GM23248 (cell line): ENCODE measurements around the gene WNT2B. TPM values are rescaled to one million over a fixed set of nuclear protein-coding genes. Genes with fewer than 3 reads are reported as not detected.
A peak's percentile ranks its signal among the peaks of the same experiment; 100 is the strongest.

ENCODE experiments used
- DNase-seq: peaks from one replicate; pipeline ENCODE4 v3.0.0-alpha.2; 2015
- H2AFZ ChIP-seq: fragments of 200-600 bp; sonication (generic); 2 replicates; pipeline ENCODE4 v1.6.1; 2016; ENCODE audit warnings: antibody characterized with exemption
- H3F3A ChIP-seq: fragments of 200-600 bp; sonication (generic); 2 replicates; pipeline ENCODE4 v1.6.1; 2016; ENCODE audit warnings: mild to moderate bottlenecking, antibody characterized with exemption, mixed run types; ENCODE audit not compliant: insufficient read depth
- H3K27ac ChIP-seq: fragments of 200-600 bp; sonication (generic); 2 replicates; pipeline ENCODE4 v1.5.1; 2016; ENCODE audit warnings: mild to moderate bottlenecking
- H3K27me3 ChIP-seq: fragments of 200-600 bp; sonication (generic); replicated peaks from 2 replicates; pipeline ENCODE4 v1.6.1; 2016; ENCODE audit warnings: mild to moderate bottlenecking; ENCODE audit not compliant: insufficient read depth
- H3K36me3 ChIP-seq: fragments of 200-600 bp; sonication (generic); 2 replicates; pipeline ENCODE4 v1.6.1; 2016; ENCODE audit warnings: low read depth, mild to moderate bottlenecking
- H3K4me1 ChIP-seq: fragments of 200-600 bp; sonication (generic); 2 replicates; pipeline ENCODE4 v1.6.1; 2016; ENCODE audit warnings: mild to moderate bottlenecking; ENCODE audit not compliant: insufficient read depth
- H3K4me2 ChIP-seq: fragments of 200-600 bp; sonication (generic); one replicate; pipeline ENCODE4 v1.6.1; 2016; ENCODE audit warnings: mild to moderate bottlenecking; ENCODE audit not compliant: unreplicated experiment
- H3K4me3 ChIP-seq: fragments of 200-600 bp; sonication (generic); 2 replicates; pipeline ENCODE4 v1.5.1; 2016; ENCODE audit warnings: mild to moderate bottlenecking
- H3K79me2 ChIP-seq: fragments of 200-600 bp; sonication (generic); 2 replicates; pipeline ENCODE4 v1.6.1; 2016; ENCODE audit warnings: mild to moderate bottlenecking; ENCODE audit not compliant: insufficient read depth
- H3K9ac ChIP-seq: fragments of 200-600 bp; sonication (generic); 2 replicates; pipeline ENCODE4 v1.6.1; 2016; ENCODE audit warnings: mild to moderate bottlenecking
- H3K9me2 ChIP-seq: fragments of 200-600 bp; sonication (generic); 2 replicates; pipeline ENCODE4 v1.6.1; 2016; ENCODE audit warnings: mixed run types, mild to moderate bottlenecking, moderate library complexity; ENCODE audit not compliant: insufficient read depth
- H3K9me3 ChIP-seq: fragments of 200-600 bp; sonication (generic); one replicate; pipeline ENCODE4 v1.6.1; 2017; ENCODE audit warnings: low read depth
- H4K20me1 ChIP-seq: fragments of 200-600 bp; sonication (generic); 2 replicates; pipeline ENCODE4 v1.6.0; 2016; ENCODE audit not compliant: insufficient read depth
- EZH2 ChIP-seq: fragments of 200-600 bp; sonication (generic); IDR thresholded peaks from 2 replicates; pipeline ENCODE4 v1.6.1; 2018; ENCODE audit warnings: antibody characterized with exemption, mild to moderate bottlenecking; ENCODE audit not compliant: insufficient read depth, poor library complexity, severe bottlenecking
- EZH2phosphoT487 ChIP-seq: fragments of 200-600 bp; sonication (generic); IDR thresholded peaks from 2 replicates; pipeline ENCODE4 v1.6.1; 2018; ENCODE audit warnings: antibody characterized with exemption, moderate library complexity, mild to moderate bottlenecking, low read depth; ENCODE audit not compliant: insufficient read depth
- WGBS, 2 experiments: methylation state at CpG; one replicate each; pipeline ENCODE4 v1.1.6; 2015 to 2017; ENCODE audit warnings: low lambda C conversion rate in 2 of 2, low coverage in 1 of 2; ENCODE audit errors: missing lambda C conversion rate in 2 of 2; 5-methylcytosine and 5-hydroxymethylcytosine counted together
- in situ Hi-C: fragments of 300-500 bp; cut with MboI; formaldehyde crosslinking; loops from 2 replicates; pipeline ENCODE4 v1.15.0; 2020
- polyA plus RNA-seq: library from polyadenylated mRNA; unstranded; fragments of >200 nt; fragmentation: Nextera tagmentation; extraction: Ambion mirVana; gene quantifications from 2 replicates; pipeline ENCODE4 v1.2.1, GENCODE V29; 2016
- total RNA-seq: library from RNA; depleted of rRNA; stranded (reverse); fragments of >200 nt; shearing (Covaris generic); gene quantifications from 2 replicates; pipeline ENCODE4 v1.2.3, GENCODE V29; 2014

The WNT2B gene
- total and polyA plus RNA-seq, 2 experiments from 2014 or later, result 0.61 to 2.1 TPM

DNA sequence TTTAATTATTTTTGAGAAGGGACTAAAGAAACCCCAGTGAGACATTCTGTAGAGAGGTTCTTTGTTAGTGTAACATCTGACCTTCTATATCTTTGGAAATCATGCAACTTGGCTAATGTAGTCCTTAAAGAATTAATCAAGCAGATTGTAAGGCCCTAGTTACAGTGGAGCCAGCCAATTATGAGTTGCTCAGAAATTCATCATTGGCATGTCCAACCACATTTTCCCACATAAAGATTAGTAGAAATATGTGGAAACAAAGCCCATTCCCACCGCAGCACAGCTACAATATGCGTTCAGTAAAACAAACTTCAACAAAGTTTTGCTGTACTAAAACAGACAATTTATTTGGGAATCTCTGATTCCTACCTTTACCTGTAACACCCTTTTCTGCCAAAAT, 27.8 kb downstream of the WNT2B start:
- in situ Hi-C loops, result no loop called here
- Histone ChIP-seq H3K27ac (no peak overlapping the region), H3K9ac (no peak overlapping the region), H2AFZ (no peak overlapping the region), H3K36me3 (peaks cover 10% of the 10 kb centered on the region), H3K79me2 (no peaks in the 10 kb centered on the region), H4K20me1 (no peaks in the 10 kb centered on the region), H3K9me3 (no peaks in the 10 kb centered on the region), H3F3A (peaks cover 24% of the 10 kb centered on the region), H3K27me3 (no peaks in the 10 kb centered on the region), H3K4me3 (no peak overlapping the region), H3K4me1 (peaks cover 54% of the 10 kb centered on the region), H3K4me2 (no peak overlapping the region), H3K9me2 (no peaks in the 10 kb centered on the region)
- DNase-seq, result peak; percentile 53
- 51% methylated on average over 2 of the region's 2 CpGs for WGBS, 2 experiments
- no peak for TF ChIP-seq EZH2phosphoT487
- no peak for TF ChIP-seq EZH2

DNA sequence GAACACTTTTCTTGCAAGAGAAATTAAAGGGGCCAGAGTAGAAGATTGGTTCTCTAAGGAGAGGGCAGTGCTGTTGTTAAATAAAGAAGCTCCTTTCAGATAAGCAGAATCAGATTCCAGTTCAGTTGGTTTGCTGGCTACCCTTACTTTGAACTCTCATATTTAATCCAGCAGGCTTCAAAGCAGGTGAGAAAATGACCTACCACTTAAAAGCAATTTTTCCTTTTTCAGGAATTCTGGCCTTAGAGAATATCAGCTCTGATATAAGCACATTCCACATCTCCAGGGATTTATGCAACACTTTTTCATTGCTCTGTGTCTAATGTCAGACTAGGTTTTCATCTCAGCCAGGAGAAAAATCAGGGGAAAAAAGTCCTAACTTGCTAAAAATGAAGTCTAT, 28.7 kb downstream of the WNT2B start:
- H3K9me3 ChIP-seq, result no peaks in the 10 kb centered on the region
- H3K27ac ChIP-seq, result no peak overlapping the region
- H3K36me3 ChIP-seq, result peaks cover 12% of the 10 kb centered on the region
- H3K9me2 ChIP-seq, result no peaks in the 10 kb centered on the region
- no peak overlapping the region for H3K9ac ChIP-seq
- no peak overlapping the region for H2AFZ ChIP-seq
- peaks cover 27% of the 10 kb centered on the region for H3F3A ChIP-seq
- no peak overlapping the region for H3K4me2 ChIP-seq
- in situ Hi-C loops, result no loop called here
- H3K4me3 ChIP-seq, result no peak overlapping the region
- TF ChIP-seq EZH2phosphoT487, result no peak
- no peak for TF ChIP-seq EZH2
- no peaks in the 10 kb centered on the region for H4K20me1 ChIP-seq
- DNase-seq, result no peak
- H3K4me1 ChIP-seq, result peaks cover 56% of the 10 kb centered on the region
- H3K79me2 ChIP-seq, result no peaks in the 10 kb centered on the region
- no peaks in the 10 kb centered on the region for H3K27me3 ChIP-seq

DNA sequence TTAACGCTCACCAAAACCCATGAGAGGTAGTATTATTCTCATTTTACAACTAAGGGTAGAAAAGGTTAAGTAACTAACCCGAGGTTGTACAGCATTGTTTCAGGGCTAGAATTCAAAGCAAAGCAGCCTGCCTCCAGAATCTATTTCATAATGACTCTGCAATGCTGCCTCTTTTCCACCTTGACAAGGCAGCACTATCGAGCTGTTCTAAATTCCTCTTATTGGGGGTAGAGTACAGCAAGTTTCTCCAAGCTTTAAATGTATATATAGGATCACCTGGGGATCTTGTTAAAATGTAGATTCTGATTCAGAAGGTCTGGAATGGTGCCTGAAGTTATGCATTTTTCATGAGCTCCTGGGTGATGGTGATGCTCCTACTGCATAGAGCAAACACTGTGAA, 30.1 kb downstream of the WNT2B start:
- H3K4me2 ChIP-seq, result no peak overlapping the region
- no peaks in the 10 kb centered on the region for H3K79me2 ChIP-seq
- H3K4me1 ChIP-seq, result peaks cover 51% of the 10 kb centered on the region
- 99 to 100% methylated on average over 3 of the region's 3 CpGs for WGBS, 2 experiments
- H3K9me2 ChIP-seq, result no peaks in the 10 kb centered on the region
- H3K27me3 ChIP-seq, result no peaks in the 10 kb centered on the region
- no peak overlapping the region for H3K27ac ChIP-seq
- no peaks in the 10 kb centered on the region for H4K20me1 ChIP-seq
- no peak overlapping the region for H3K9ac ChIP-seq
- TF ChIP-seq EZH2, result no peak
- no peak for TF ChIP-seq EZH2phosphoT487
- no peaks in the 10 kb centered on the region for H3K9me3 ChIP-seq
- DNase-seq, result no peak
- H3K4me3 ChIP-seq, result no peak overlapping the region
- H2AFZ ChIP-seq, result no peak overlapping the region
- in situ Hi-C loops, result no loop called here
- peaks cover 24% of the 10 kb centered on the region for H3F3A ChIP-seq
- peaks cover 12% of the 10 kb centered on the region for H3K36me3 ChIP-seq

DNA sequence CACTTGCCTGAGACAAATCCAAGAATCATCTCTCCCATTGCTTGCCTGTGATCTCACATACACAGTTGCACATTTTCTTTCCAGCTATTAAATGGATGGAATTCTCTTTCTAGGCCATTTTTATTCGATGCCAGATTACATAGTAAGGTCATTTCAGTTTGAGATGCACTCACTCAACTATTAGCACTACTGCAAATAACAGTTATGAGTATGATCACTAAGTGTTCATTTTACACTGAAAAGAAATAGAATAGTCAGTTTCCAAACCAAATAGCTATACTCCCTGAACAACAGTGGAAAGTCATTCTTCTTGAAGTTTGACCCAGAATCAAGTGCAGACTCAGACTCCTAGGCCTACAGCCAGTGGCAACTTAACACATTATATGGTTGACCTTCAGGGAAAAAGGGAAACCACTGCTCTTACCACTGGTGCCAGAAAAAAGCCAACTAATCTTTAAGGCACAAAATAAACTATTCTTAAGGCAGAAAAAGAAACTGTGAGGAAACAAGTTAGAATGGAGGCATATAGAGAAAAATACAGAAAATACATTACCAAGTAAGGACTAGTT, 31.5 kb downstream of the WNT2B start:
- Histone ChIP-seq H3K27ac (peak overlapping the region; percentile 52), H3K4me2 (peak overlapping the region; percentile 46), H4K20me1 (no peaks in the 10 kb centered on the region), H3K36me3 (peaks cover 12% of the 10 kb centered on the region), H3K4me1 (peaks cover 66% of the 10 kb centered on the region), H3K9ac (no peak overlapping the region), H3F3A (peaks cover 35% of the 10 kb centered on the region), H2AFZ (no peak overlapping the region), H3K79me2 (no peaks in the 10 kb centered on the region), H3K4me3 (no peak overlapping the region), H3K27me3 (no peaks in the 10 kb centered on the region), H3K9me2 (no peaks in the 10 kb centered on the region), H3K9me3 (no peaks in the 10 kb centered on the region)
- DNase-seq, result peak; percentile 70
- TF ChIP-seq EZH2phosphoT487, result no peak
- no peak for TF ChIP-seq EZH2
- in situ Hi-C loops, result no loop called here
- WGBS, 2 experiments, result 79 to 83% methylated on average over 1 of the region's 1 CpG

DNA sequence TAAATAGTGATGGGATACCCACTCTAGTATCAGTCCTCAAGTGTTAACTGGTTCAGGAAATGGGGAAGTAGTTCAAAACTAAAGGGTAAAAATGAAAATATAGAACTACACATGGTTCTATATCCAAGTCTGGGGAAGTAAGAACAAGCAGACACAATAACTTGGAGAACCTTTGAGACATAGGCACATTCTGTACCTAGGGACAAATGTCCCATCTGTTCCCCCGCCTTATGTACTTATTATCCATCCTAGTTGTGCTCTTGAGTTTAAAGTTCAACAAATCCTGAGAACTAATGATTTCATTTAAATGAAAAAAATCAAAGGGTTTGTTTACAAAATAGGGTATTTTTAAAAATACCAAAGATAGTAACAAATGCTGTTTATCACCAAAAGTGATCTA, 32.5 kb downstream of the WNT2B start:
- WGBS, 2 experiments, result 100% methylated on average over 1 of the region's 1 CpG
- Histone ChIP-seq H4K20me1 (no peaks in the 10 kb centered on the region), H3K27ac (0 out of 2 replicates have a peak overlapping the region, but pooled peaks have one; percentile 52), H3K36me3 (peaks cover 12% of the 10 kb centered on the region), H2AFZ (no peak overlapping the region), H3K9ac (no peak overlapping the region), H3K9me3 (no peaks in the 10 kb centered on the region), H3K9me2 (no peaks in the 10 kb centered on the region), H3K27me3 (no peaks in the 10 kb centered on the region), H3K4me2 (peak overlapping the region; percentile 46), H3F3A (peaks cover 45% of the 10 kb centered on the region), H3K4me3 (no peak overlapping the region), H3K79me2 (no peaks in the 10 kb centered on the region), H3K4me1 (peaks cover 73% of the 10 kb centered on the region)
- in situ Hi-C loops, result no loop called here
- no peak for DNase-seq
- TF ChIP-seq EZH2 (no peak), EZH2phosphoT487 (no peak)
